CD14-positive monocyte (primary cell): ENCODE results near the gene TTLL12. TPM values are rescaled to one million over a fixed set of nuclear protein-coding genes. Genes with fewer than 3 reads are reported as not detected.

Experiments
- DNase-seq, 3 donors: peaks; one replicate each; pipeline ENCODE4 v3.0.0-alpha.2; 2011 to 2022
- H2AFZ ChIP-seq: 2 replicates; pipeline ENCODE4 v1.6.0; 2012; ENCODE audit warnings: mild to moderate bottlenecking, low read depth, low read length, inconsistent platforms; ENCODE audit not compliant: insufficient read depth, poor library complexity, severe bottlenecking
- H3K27ac ChIP-seq, 2 donors: 1 replicate in 1 of 2; 2 replicates in 1 of 2; pipeline ENCODE4 v1.5.1; 2012 to 2013; ENCODE audit warnings: low read length in 2 of 2, control low read depth in 1 of 2, inconsistent platforms in 1 of 2, low read depth in 1 of 2, mild to moderate bottlenecking in 1 of 2
- H3K27me3 ChIP-seq, 2 donors: one replicate each; pipeline versions ENCODE4 v1.6.0 to v1.6.1; 2011 to 2013; ENCODE audit warnings: low read length in 2 of 2; ENCODE audit not compliant: control insufficient read depth in 2 of 2, insufficient read depth in 2 of 2
- H3K36me3 ChIP-seq, 2 donors: replicated peaks in 1 of 2; 1 replicate in 1 of 2; 2 replicates in 1 of 2; pipeline versions ENCODE4 v1.5.1 to v1.6.1; 2012 to 2013; ENCODE audit warnings: low read length in 2 of 2, control low read depth in 1 of 2, inconsistent platforms in 1 of 2, mild to moderate bottlenecking in 1 of 2; ENCODE audit not compliant: insufficient read depth in 2 of 2, control insufficient read depth in 1 of 2
- H3K4me1 ChIP-seq, 2 donors: 1 replicate in 1 of 2; 2 replicates in 1 of 2; pipeline versions ENCODE4 v1.5.1 to v1.6.1; 2012 to 2013; ENCODE audit warnings: low read length in 2 of 2, control low read depth in 1 of 2, inconsistent platforms in 1 of 2, mild to moderate bottlenecking in 1 of 2, moderate library complexity in 1 of 2; ENCODE audit not compliant: insufficient read depth in 2 of 2, control insufficient read depth in 1 of 2
- H3K4me2 ChIP-seq: replicated peaks from 2 replicates; pipeline ENCODE3; 2012; ENCODE audit warnings: low read length, moderate library complexity, mild to moderate bottlenecking; ENCODE audit not compliant: poor library complexity, severe bottlenecking; ENCODE audit errors: extremely low read depth
- H3K4me3 ChIP-seq, 3 experiments: fragments of 200-600 bp in 1 of 3; sonication (generic) in 1 of 3; replicated peaks in 1 of 3; 1 replicate in 2 of 3; 2 replicates in 1 of 3; pipeline ENCODE4 v1.5.1; 2011 to 2013; ENCODE audit warnings: low read length in 3 of 3, mild to moderate bottlenecking in 3 of 3, control low read depth in 2 of 3, low read depth in 2 of 3, inconsistent platforms in 1 of 3, moderate library complexity in 1 of 3
- H3K79me2 ChIP-seq: 2 replicates; pipeline ENCODE4 v1.6.0; 2012; ENCODE audit warnings: mild to moderate bottlenecking, control low read depth, inconsistent platforms, low read length, moderate library complexity; ENCODE audit not compliant: insufficient read depth
- H3K9ac ChIP-seq: 2 replicates; pipeline ENCODE4 v1.6.0; 2017; ENCODE audit warnings: low read length, mild to moderate bottlenecking; ENCODE audit not compliant: insufficient read depth, poor library complexity, severe bottlenecking
- H3K9me3 ChIP-seq, 2 donors: replicated peaks in 1 of 2; 1 replicate in 1 of 2; 2 replicates in 1 of 2; pipeline versions ENCODE4 v1.5.1 to v1.6.1; 2012 to 2013; ENCODE audit warnings: low read length in 2 of 2, control low read depth in 1 of 2; ENCODE audit not compliant: control insufficient read depth in 1 of 2, insufficient read depth in 1 of 2
- H4K20me1 ChIP-seq: 2 replicates; pipeline ENCODE4 v1.6.0; 2012; ENCODE audit warnings: mild to moderate bottlenecking, low read length, control low read depth, moderate library complexity; ENCODE audit not compliant: insufficient read depth
- H3K27ac Mint-ChIP-seq, 7 donors: one replicate each; pipeline ENCODE4 v1.8.0; 2020; ENCODE audit warnings: mild to moderate bottlenecking in 7 of 7, mixed read lengths in 7 of 7, moderate library complexity in 6 of 7, inconsistent platforms in 2 of 7
- H3K27me3 Mint-ChIP-seq, 3 donors: one replicate each; pipeline ENCODE4 v1.8.0; 2021 to 2022; ENCODE audit warnings: low read depth in 3 of 3, mild to moderate bottlenecking in 3 of 3, mixed read lengths in 3 of 3, moderate library complexity in 3 of 3, inconsistent platforms in 1 of 3
- H3K36me3 Mint-ChIP-seq, 2 donors: one replicate each; pipeline ENCODE4 v1.8.0; 2020; ENCODE audit warnings: mixed read lengths in 2 of 2, inconsistent platforms in 1 of 2, mild to moderate bottlenecking in 1 of 2
- H3K4me1 Mint-ChIP-seq: one replicate; pipeline ENCODE4 v1.8.0; 2020; ENCODE audit warnings: mild to moderate bottlenecking, mixed read lengths
- H3K4me3 Mint-ChIP-seq, 2 donors: one replicate each; pipeline ENCODE4 v1.8.0; 2020; ENCODE audit warnings: mild to moderate bottlenecking in 2 of 2, mixed read lengths in 2 of 2, moderate library complexity in 1 of 2
- H3K9me3 Mint-ChIP-seq, 7 donors: one replicate each; pipeline ENCODE4 v1.8.0; 2020 to 2022; ENCODE audit warnings: mixed read lengths in 7 of 7, mild to moderate bottlenecking in 6 of 7, moderate library complexity in 6 of 7, inconsistent platforms in 2 of 7
- CTCF ChIP-seq: fragments of 200-600 bp; IDR thresholded peaks from one replicate; pipeline ENCODE4 v1.8.0; 2022; ENCODE audit warnings: antibody characterized with exemption, mild to moderate bottlenecking
- WGBS: methylation state at CpG from one replicate; pipeline ENCODE4 v1.1.5; 2013; ENCODE audit warnings: missing lambda C conversion rate; ENCODE audit not compliant: insufficient coverage; 5-methylcytosine and 5-hydroxymethylcytosine counted together
- intact Hi-C, 2 donors: fragments of 100-400 bp; cut with micrococcal nuclease; formaldehyde crosslinking; loops; one replicate each; pipeline versions ENCODE4 v1.15.0 to v1.15.1; 2023
- polyA plus RNA-seq, 3 donors: library from polyadenylated mRNA; depleted of rRNA in 1 of 3; unstranded in 2 of 3; stranded (reverse) in 1 of 3; fragments of 300-500 nt in 2 of 3; fragments of >200 nt in 1 of 3; fragmentation: Illumina TruSeq in 2 of 3; gene quantifications; 1 replicate in 2 of 3; 2 replicates in 1 of 3; pipeline ENCODE4 v1.2.3, GENCODE V29; 2012 to 2021

Gene TTLL12
- polyA plus RNA-seq, 3 donors: 9.5 to 16.6 (median 16.5) TPM

- H3K79me2 ChIP-seq: peaks cover 5% of the 10 kb centered on the region
- H3K4me1 ChIP-seq: peaks cover 0 to 6% of the 10 kb centered on the region in 2 donors
- WGBS: 99% methylated on average over 15 of the region's 15 CpGs
- peaks cover 45 to 74% of the 10 kb centered on the region in 2 donors for H3K36me3 ChIP-seq
- H3K36me3 Mint-ChIP-seq: peaks cover 33 to 65% of the 10 kb centered on the region in 2 donors
- H3K27me3 Mint-ChIP-seq: no peaks in the 10 kb centered on the region
- H3K27me3 ChIP-seq: no peaks in the 10 kb centered on the region
- no peak overlapping the region for H2AFZ ChIP-seq
- H3K4me1 Mint-ChIP-seq: peaks cover 8% of the 10 kb centered on the region
- no peak overlapping the region for H3K4me3 ChIP-seq
- H3K9ac ChIP-seq: no peak overlapping the region
- no peak overlapping the region for H3K27ac Mint-ChIP-seq
- H3K27ac ChIP-seq: no peak overlapping the region
- no peak for TF ChIP-seq CTCF
- H4K20me1 ChIP-seq: no peaks in the 10 kb centered on the region
- H3K9me3 Mint-ChIP-seq: peaks cover 0 to 4% (median 0%) of the 10 kb centered on the region in 7 donors
- intact Hi-C loops: no loop called here
- DNase-seq: no peak
- H3K4me2 ChIP-seq: no peak overlapping the region
- no peaks in the 10 kb centered on the region for H3K9me3 ChIP-seq
- H3K4me3 Mint-ChIP-seq: no peak overlapping the region
Measured at GRCh38 chr22:43179911-43180195, 7.1 kb downstream of the TTLL12 start.

GRCh38 chr22:43179146-43179910 lies 7.6 kb downstream of the TTLL12 start:
- H3K9ac ChIP-seq: no peak overlapping the region
- H2AFZ ChIP-seq: no peak overlapping the region
- peaks cover 5% of the 10 kb centered on the region for H3K79me2 ChIP-seq
- peaks cover 50 to 79% of the 10 kb centered on the region in 2 donors for H3K36me3 ChIP-seq
- intact Hi-C loops: no loop called here
- no peak for DNase-seq
- peaks cover 5% of the 10 kb centered on the region for H3K4me1 Mint-ChIP-seq
- no peak overlapping the region for H3K4me3 Mint-ChIP-seq
- no peaks in the 10 kb centered on the region for H3K9me3 ChIP-seq
- H3K4me1 ChIP-seq: peaks cover 0 to 6% of the 10 kb centered on the region in 2 donors
- H3K4me3 ChIP-seq: no peak overlapping the region
- H4K20me1 ChIP-seq: no peaks in the 10 kb centered on the region
- H3K27me3 ChIP-seq: no peaks in the 10 kb centered on the region
- no peaks in the 10 kb centered on the region for H3K27me3 Mint-ChIP-seq
- TF ChIP-seq CTCF: no peak
- H3K4me2 ChIP-seq: no peak overlapping the region
- no peak overlapping the region for H3K27ac ChIP-seq
- H3K36me3 Mint-ChIP-seq: peaks cover 30 to 69% of the 10 kb centered on the region in 2 donors
- H3K27ac Mint-ChIP-seq: no peak overlapping the region
- 98% methylated on average over 21 of the region's 25 CpGs for WGBS
- peaks cover 0 to 4% (median 0%) of the 10 kb centered on the region in 7 donors for H3K9me3 Mint-ChIP-seq
